Measurements from ENCODE around the gene MRLN.
"Not testable (repeated sequence)": the region's sequence is repeated elsewhere in the genome, so short reads cannot be mapped to it uniquely, and the experiment has no call there.

The MRLN gene

GRCh38 chr10:59744762-59745161, 8.5 kb downstream of the MRLN start:
- DNase-seq: not testable (repeated sequence)

- not testable (repeated sequence) for DNase-seq
Measured at GRCh38 chr10:59744156-59744555, 9.1 kb downstream of the MRLN start.

GRCh38 chr10:59741583-59741982, 11.7 kb downstream of the MRLN start:
- no peak for DNase-seq

- DNase-seq: no peak
Measured at GRCh38 chr10:59741048-59741447, 12.2 kb downstream of the MRLN start.

GRCh38 chr10:59736749-59737148, 16.5 kb downstream of the MRLN start:
- DNase-seq: no peak

- DNase-seq: no peak
Measured at GRCh38 chr10:59735296-59735695, 18.0 kb downstream of the MRLN start.

- DNase-seq: no peak
Measured at GRCh38 chr10:59734014-59734462, 19.2 kb downstream of the MRLN start.

GRCh38 chr10:59733321-59734013, 19.8 kb downstream of the MRLN start:
- DNase-seq: not testable (repeated sequence)

GRCh38 chr10:59732849-59733248, 20.4 kb downstream of the MRLN start:
- DNase-seq: not testable (repeated sequence)

GRCh38 chr10:59729167-59729566, 24.1 kb downstream of the MRLN start:
- DNase-seq: not testable (repeated sequence)

GRCh38 chr10:59724098-59724938, 28.9 kb downstream of the MRLN start:
- DNase-seq: no peak

- DNase-seq: no peak
Measured at GRCh38 chr10:59720377-59720776, 32.9 kb downstream of the MRLN start.

- no peak for DNase-seq
Measured at GRCh38 chr10:59719374-59719773, 33.9 kb downstream of the MRLN start.

GRCh38 chr10:59718257-59718656, 35.0 kb downstream of the MRLN start:
- no peak for DNase-seq

- no peak for DNase-seq
Measured at GRCh38 chr10:59713196-59713821, 39.9 kb downstream of the MRLN start.

GRCh38 chr10:59711871-59712494, 41.3 kb downstream of the MRLN start:
- no peak for DNase-seq

- peak; percentile 4 to 21 for DNase-seq
Measured at GRCh38 chr10:59709395-59710125, 43.7 kb downstream of the MRLN start, which contains the start of gene SLC16A9. Gene SLC16A9 (minus strand): TSS chr10:59709850. CDS start chr10:59684291, 25,559 bp downstream.

- no peak for DNase-seq
Measured at GRCh38 chr10:59708816-59709394, 44.4 kb downstream of the MRLN start.

GRCh38 chr10:59706851-59707797, 46.1 kb downstream of the MRLN start:
- DNase-seq: no peak

GRCh38 chr10:59705931-59706330, 47.3 kb downstream of the MRLN start:
- no peak for DNase-seq

GRCh38 chr10:59704630-59705029, 48.6 kb downstream of the MRLN start:
- no peak for DNase-seq
